GM19238 (cell line): ENCODE data around the gene RHBDF1.

ENCODE experiments used
- DNase-seq: peaks from one replicate; pipeline ENCODE4 v3.0.0; 2011; ENCODE audit warnings: low spot score; ENCODE audit not compliant: insufficient read length

Gene RHBDF1

DNA sequence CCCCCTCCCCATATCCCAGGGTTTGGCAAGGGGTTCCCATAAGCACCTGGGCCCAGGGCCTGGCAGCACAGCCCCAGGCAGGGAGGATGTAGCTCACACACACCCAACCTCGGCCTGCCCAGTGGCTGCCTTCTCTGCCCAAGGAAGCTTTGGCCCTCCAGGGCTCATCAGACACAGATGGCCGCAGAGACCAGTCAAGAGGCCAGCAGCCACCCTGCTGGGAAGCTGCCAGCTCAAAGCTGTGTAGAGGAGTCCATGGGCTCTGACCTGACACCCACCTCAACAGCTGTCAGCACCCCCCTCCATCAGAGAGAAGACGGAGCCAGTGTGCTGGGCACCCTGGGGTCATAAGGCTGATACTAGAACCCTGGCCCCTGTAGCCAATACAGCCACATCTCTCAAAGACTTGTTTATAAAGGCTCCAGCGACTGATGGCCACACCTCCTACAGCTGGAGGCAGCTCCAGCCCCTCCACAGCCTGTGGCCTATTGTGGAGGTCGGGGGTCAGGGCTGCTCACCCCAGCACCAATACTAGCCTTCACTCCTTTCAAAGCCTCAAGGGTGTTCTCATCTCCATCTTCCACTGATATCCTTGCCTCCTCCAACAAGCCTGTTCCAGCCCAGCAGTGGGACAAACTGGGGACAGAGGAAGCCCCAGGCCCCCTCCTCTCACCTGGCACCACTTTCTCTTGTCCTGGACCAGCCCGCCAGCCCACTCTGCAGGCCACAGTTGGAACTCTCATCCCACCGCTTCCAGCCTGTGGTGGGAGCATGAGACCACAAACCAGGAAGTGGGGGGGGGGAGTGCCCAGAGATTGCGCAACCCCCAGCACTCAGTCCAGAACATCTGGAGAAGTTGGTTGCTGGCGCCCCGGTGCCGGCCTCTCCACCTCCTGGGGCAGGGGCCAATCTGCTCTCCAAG lies 3.4 kb upstream of the RHBDF1 start:
- no peak for DNase-seq

DNA sequence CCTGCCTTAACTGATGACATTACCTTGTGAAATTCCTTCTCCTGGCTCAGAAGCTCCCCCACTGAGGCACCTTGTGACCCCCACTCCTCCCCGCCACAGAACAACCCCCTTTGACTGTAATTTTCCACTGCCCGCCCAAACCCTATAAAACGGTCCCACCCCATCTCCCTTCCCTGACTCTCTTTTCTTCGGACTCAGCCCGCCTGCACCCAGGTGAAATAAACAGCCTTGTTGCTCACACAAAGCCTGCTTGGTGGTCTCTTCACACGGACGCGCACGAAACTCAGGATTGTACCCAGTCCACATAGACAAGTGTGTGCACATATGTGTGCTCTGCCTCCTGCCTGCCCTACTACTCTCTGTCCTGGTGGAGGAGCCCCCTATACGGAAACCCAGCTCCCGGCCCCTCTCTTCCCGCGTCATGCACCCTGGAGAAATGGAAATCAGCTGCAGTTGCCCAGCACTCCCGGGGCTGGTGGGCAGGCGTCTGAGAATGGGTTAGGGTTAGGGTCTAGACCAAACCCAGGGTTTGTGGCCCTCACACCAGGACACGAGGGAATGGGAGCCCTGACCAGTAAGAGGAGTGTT lies 2.4 kb upstream of the RHBDF1 start:
- DNase-seq = no peak

GRCh38 chr16:74051-74746 lies 1.8 kb upstream of the RHBDF1 start:
- no peak for DNase-seq

- DNase-seq = no peak
Measured at GRCh38 chr16:71540-72401, 660 bp downstream of the RHBDF1 start.

GRCh38 chr16:71210-71539 lies 1.3 kb downstream of the RHBDF1 start:
- no peak for DNase-seq

DNA sequence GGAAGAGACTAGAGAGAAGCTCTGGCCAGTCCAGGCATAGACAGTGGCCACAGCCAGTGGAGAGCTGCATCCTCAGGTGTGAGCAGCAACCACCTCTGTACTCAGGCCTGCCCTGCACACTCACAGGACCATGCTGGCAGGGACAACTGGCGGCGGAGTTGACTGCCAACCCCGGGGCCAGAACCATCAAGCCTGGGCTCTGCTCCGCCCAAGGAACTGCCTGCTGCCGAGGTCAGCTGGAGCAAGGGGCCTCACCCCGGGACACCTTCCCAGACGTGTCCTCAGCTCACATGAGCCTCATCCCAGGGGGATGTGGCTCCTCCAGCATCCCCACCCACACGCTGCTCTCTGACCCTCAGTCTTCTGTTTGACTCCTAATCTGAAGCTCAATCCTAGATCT lies 3.2 kb downstream of the RHBDF1 start:
- DNase-seq = no peak

DNA sequence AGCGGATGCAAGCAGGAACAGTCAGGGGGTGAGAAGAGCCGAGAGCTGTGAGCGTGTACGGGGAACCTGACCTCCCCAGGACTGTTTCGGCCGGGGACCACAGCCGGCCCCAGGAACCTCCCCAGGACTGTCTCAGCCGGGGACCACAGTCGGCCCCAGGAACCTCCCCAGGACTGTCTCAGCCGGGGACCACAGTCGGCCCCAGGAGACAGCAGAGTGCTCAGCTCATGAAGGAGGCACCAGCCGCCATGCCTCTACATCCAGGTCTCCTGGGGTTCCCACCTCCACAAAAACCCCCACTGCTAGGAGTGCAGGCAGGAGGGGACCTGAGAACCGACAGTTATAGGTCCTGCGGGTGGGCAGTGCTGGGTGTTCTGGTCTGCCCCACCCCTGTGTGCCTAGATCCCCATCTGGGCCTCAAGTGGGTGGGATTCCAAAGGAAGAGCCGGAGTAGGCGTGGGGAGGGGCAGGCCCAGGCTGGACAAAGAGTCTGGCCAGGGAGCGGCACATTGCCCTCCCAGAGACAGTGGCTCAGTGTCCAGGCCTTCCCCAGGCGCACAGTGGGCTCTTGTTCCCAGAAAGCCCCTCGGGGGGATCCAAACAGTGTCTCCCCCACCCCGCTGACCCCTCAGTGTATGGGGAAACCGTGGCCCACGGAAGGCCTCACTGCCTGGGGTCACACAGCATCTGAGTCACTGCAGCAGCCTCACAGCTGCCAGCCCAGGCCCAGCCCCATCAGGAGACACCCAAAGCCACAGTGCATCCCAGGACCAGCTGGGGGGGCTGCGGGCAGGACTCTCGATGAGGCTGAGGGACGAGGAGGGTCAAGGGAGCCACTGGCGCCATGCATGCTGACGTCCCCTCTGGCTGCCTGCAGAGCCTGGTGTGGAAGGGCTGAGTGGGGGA lies 4.3 kb downstream of the RHBDF1 start:
- DNase-seq = no peak

- no peak for DNase-seq
Measured at GRCh38 chr16:67183-67791, 5.1 kb downstream of the RHBDF1 start.

DNA sequence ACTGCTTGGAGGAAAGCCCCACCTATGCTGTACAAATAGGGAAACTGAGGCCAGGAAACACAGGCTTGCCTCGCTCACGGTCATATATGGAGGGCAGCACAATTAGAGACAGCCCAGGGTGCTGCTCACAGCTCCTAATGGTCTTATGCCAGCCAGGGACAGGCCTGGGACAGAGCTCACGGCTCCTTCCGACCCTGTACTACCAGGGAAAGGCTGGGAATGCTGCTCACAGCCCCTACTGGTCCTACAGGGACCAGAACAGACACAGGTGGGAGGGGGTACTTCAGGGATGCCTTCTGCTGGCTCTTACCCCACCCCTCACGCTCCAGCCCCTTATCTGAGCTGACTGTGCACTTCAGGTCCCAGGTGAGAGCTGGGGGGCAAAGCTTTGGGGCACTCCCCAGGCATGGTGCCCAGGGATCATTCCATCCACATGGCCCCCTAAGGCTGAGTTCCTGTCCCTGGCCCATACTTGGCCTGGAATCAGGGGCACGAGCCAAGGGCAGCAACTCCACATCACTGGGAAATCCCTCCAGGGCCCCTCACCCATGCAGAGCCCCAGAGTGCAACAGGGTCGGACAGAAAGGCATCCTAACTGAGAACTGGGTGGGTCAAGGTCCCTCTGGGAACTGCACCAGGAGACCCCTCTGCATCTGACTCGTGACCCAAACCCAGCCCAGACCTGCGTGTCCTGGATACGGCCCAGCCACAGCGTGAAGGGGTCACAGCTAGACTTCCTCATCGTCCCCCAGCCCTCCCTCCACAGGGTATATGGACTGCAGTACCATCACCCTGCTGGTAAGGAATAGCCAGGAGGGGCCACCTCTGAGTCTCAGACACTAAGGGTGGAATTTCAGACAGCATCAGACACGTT lies 5.9 kb downstream of the RHBDF1 start:
- DNase-seq = no peak

DNA sequence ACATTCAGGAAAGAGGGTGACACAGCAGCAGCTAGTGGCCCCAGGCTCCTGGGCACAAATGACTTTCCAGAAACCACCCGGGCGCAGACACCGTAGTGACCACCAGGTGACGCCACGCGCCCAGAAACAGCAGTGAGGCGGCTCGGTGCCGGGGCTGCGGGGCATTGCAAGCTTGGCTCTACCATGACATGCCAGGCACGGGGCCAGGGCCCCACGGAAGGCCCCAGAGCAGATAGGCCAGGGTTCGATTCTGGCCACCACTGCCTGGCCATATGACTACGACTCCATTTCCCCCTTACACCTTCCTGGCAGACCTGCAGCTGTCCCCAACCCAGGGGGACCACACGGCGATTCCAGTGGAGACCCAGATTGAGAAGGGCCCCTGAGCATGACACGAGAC lies 6.7 kb downstream of the RHBDF1 start:
- DNase-seq = peak; percentile 93

GRCh38 chr16:64914-65255 lies 7.5 kb downstream of the RHBDF1 start:
- no peak for DNase-seq

- no peak for DNase-seq
Measured at GRCh38 chr16:63998-64913, 8.2 kb downstream of the RHBDF1 start.

GRCh38 chr16:63466-63865 lies 9.0 kb downstream of the RHBDF1 start:
- no peak for DNase-seq

GRCh38 chr16:62968-63391 lies 9.5 kb downstream of the RHBDF1 start:
- DNase-seq = no peak

GRCh38 chr16:62283-62967 lies 10.0 kb downstream of the RHBDF1 start:
- no peak for DNase-seq

- no peak for DNase-seq
Measured at GRCh38 chr16:61879-62281, 10.6 kb downstream of the RHBDF1 start.
